ENCODE results near the gene SLC8A1.

Gene SLC8A1

DNA sequence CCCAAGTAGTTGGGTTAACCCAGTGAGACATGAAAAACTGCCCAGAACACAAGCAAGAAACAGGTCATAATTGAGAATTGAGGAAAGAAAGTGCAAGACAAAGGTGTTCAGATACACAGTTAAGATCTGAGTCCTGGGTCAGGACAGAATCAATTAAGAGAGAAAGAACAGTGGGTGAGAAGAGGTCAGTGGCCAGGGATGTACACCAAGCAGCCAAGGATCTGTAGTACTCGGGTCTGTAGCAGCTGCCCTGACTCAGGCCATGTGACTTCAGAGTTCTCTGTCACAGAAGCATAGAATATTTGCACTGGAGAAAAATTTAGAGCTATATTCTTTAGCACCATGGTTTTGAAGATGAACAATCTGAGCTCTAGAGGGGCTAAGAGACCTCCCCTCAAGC is 141.6 kb downstream of the SLC8A1 start:
- DNase-seq (ENCODE audit: low read depth in 2 of 2): no peak

DNA sequence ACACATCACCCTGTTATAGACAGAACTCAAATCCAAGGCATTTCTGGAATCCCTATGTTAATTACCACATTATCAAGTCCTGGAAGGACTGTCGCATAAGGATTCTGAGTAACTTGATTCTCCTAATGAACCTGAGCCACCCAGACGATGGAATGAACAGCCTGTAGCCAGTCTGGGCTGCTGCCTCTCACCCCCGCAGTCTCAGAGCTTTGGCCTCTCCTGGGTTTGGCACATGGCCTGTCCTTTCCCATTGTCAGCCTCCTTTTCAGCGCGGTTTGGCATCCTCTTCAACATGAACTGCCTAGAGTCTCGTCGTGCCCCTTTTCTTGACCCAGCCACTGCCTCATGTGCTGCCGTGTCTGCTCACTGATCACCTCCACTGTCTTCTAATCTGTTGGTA is 147.6 kb downstream of the SLC8A1 start:
- no peak for DNase-seq (ENCODE audit: low read depth in 2 of 2)

GRCh38 chr2:40303746-40304145 is 148.1 kb downstream of the SLC8A1 start:
- DNase-seq (ENCODE audit: low read depth in 2 of 2): no peak

DNA sequence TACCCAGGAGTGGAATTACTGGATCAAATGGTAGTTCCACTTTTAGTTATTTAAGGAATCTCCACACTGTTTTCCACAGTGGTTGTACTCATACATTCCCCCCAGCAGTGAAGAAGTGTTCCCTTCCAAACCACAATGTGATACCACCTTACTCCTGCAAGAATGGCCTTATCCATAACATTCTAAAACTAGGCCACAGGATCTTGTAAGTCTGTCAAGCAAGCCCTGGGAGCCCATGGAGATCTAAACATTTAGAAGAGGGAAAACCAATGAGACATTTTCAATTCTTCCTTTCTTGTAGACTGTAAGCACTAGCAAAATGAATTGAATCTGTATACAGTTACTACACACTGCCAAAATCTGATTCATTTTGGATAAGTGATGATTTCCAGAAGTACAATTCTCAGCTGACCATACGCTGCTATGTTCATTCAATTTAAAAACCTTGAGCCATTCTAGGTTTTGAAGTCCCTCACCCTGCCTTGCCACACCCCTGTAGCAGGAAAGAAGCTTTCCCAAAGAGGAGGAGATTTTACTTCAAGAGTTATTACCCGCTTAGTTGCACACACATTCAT is 149.1 kb downstream of the SLC8A1 start:
- DNase-seq (ENCODE audit: low read depth in 2 of 2): no peak

DNA sequence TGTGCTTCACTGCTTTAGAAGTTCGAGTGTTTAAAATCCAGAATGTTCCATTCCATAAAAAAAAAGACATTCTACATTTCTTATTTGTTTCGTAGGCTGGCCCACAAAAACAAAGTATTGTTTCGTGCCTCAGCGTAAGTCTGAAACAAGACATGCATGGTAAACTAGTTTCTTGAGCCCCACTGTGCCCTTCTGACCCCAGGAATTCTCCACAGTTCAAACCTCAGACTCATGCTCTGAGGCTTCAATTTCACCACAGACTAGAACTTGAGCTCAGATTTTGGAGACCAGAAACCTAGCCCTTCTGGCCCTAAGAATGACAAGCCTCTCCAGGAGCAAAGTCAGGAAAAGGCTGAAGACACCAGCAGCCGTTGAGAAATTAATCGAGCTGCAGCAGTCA is 151.5 kb downstream of the SLC8A1 start:
- DNase-seq (ENCODE audit: low read depth in 2 of 2): no peak

DNA sequence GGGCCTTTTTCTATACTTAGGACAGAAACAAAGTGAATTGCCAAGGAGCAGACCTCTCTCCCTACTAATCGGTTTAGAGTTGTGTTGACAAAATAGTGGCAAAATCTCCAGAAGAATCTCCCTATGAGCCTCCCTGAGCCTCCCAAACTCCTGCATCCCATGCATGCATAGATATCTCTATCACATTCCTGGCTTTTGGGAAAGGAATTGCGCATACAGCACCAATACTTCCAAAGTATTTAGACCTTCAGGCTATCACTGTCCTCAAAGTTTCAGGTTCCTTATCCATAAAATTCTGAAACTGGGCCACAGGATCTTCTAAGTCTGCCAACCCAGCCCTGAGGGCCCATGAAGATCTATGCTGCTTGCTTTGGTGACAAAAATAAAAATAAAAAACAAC is 152.1 kb downstream of the SLC8A1 start:
- DNase-seq (ENCODE audit: low read depth in 2 of 2): no peak

DNA sequence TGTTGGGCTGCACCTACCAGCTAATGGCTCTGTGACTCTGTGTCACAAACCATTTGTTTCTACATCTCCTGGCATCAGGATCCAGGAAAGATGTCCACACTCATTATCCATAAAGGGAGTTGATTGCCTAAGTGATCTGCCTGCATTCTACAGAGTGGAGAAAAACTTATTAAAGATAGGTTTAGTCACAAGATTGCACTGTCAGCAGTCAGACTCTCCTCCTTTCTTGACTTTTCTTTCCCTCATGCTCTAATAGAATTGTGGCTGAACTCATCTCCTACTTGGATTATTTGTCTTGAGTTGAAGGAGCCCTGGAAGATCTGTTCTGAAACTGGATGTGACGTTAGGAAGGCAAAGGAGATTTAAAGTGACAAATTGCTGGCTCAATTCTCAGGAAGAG is 152.7 kb downstream of the SLC8A1 start:
- DNase-seq (ENCODE audit: low read depth in 2 of 2): no peak

DNA sequence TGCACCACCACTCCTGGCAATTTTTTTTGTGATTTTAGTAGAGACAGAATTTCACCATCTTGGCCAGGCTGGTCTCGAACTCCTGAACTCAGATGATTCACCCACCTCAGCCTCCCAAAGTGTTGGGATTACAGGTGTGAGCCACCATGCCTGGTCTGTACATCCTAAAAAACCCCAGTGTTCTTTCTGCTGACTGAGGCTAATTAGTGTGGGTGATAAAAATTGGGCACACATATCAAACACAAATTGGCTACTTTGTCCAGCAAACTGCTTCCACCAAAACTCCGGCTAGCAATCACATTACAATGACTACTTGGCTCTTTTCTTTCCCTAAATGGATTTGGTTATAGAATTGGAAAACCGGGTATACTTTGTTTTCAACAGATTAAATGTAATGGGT is 153.9 kb downstream of the SLC8A1 start:
- no peak for DNase-seq (ENCODE audit: low read depth in 2 of 2)

GRCh38 chr2:40292291-40292690 is 159.6 kb downstream of the SLC8A1 start:
- no peak for DNase-seq (ENCODE audit: low read depth in 2 of 2)

DNA sequence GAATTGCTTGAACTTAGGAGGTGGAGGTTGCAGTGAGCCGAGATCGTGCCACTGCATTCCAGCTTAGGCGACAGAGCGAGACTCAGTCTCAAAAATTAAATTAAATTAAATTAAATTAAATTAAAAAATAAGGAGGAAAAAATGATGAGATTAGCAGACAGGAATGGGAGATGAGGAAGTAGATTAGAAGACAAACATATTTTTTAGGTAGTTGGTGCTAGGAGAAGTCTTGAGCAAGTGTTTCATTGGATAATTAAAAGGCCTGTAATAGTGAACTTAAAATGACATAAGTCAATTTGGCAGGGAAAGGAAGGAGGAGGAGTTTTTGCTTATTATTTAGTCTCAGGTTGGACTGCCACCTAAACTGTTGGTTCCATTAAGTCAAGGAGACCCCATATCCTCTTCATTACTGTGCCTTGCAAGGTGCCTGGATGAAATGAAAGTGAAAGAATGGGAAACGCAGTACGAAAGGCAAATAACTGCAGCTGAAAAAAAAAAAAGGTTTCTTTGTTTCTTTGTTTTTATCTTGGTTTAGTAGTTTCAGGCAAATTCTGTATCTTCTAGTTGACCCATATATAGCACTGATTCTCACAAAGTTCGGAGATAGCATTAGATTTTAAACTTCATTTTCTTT is 162.0 kb downstream of the SLC8A1 start:
- no peak for DNase-seq (ENCODE audit: low read depth in 2 of 2)

DNA sequence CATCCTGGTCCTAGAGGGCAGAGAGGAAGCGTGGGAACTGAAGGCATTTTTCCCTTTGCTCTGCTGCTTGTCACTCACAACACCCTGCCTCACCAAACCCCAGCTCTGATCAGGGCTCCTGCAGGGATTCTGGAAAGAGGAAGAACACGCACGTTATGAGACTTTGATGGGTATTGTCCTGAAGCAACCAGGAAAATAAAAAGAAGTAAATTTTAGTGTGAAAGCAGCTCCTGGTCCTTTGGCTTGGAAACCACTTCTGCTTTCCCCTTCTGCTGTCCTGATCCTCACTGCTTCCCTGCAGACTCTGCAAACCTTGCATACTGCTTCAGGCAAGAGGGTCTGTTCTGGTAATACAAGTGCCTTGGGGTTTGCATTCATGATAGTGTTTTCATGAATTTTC is 164.1 kb downstream of the SLC8A1 start:
- no peak for DNase-seq (ENCODE audit: low read depth in 2 of 2)

- DNase-seq (ENCODE audit: low read depth in 2 of 2): no peak
These were observed 164.7 kb downstream of the SLC8A1 start for GRCh38 chr2:40287195-40287594.

DNA sequence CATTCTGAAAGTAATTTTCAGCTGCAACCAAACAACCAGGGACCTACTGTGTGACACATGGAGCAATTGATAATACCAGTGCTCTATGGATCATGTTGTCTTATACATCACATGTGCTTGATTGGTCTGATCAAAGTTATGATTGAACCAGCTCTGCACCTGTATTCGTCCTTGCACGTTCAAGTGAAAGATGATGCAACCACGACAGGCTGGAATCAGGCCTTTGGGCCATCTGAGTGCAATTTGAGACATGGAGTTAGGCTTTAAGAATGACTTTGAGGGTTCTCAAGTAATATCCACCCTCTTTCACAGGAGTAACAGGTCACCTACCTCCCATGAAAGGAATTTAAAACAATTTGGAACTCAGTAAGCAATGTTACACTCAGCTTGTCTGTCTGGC is 165.2 kb downstream of the SLC8A1 start:
- DNase-seq (ENCODE audit: low read depth in 2 of 2): no peak

- no peak for DNase-seq (ENCODE audit: low read depth in 2 of 2)
These were observed 166.5 kb downstream of the SLC8A1 start for GRCh38 chr2:40285391-40285790.

DNA sequence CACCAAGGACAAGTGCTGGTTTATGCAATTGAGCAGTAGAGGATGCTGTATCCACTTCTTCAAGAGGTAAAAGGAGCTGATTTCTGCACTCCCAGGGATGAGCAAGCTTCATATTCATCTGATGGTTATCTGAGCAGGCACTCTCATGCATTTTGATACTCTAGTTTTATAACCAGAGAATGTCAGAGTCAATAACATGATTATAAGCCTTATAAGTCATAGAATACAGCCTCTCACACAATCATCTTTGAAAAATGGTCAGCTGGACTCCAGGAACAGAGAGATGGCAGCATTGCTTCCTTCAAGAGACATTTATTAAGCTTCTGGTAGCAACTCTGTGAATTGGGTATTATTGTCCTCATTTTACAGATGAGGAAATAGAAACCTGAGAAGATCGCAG is 167.1 kb downstream of the SLC8A1 start:
- DNase-seq (ENCODE audit: low read depth in 2 of 2): no peak

GRCh38 chr2:40283111-40283909 is 168.6 kb downstream of the SLC8A1 start:
- DNase-seq (ENCODE audit: low read depth in 2 of 2): no peak

DNA sequence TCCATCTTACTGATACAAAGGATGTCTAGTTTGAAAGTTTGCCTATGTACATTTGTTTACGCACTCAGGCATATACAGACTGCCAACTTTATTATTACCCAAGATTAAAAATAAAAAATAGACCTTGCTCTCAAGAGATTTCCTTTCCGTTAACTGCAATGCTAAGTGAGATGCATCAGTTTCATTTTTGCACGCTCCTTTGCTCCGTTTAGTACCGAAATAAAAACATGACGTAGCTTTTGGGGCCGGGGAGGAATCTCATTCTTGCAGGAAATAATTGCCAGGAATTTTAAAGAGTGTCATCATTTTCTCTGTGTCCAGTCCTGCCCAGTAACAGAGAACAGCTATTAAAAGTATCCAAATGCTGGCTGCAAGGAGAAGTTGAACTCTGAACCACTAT is 169.5 kb downstream of the SLC8A1 start:
- DNase-seq (ENCODE audit: low read depth in 2 of 2): no peak

GRCh38 chr2:40281021-40281940 is 170.6 kb downstream of the SLC8A1 start:
- no peak for DNase-seq (ENCODE audit: low read depth in 2 of 2)

- no peak for DNase-seq (ENCODE audit: low read depth in 2 of 2)
These were observed 172.4 kb downstream of the SLC8A1 start for GRCh38 chr2:40279482-40279881.

DNA sequence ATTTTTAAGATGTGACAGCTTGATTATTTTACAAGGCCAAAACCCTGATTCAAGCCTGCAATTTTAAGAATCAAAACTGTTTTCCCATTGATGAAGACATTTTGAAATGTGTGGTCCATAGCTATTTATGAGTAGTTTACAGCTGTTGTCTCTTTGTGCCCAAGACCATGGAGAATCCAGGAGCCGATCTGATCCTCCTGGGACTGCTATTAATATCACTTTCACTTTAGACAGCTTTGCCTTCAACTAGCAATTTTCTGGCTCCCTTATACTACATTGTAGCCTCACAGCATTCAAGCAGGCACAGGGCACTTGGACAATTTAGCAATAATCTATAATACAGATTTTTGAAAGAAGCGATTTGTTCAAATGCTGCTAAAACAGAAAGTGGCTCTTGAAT is 172.9 kb downstream of the SLC8A1 start:
- DNase-seq (ENCODE audit: low read depth in 2 of 2): no peak

- no peak for DNase-seq (ENCODE audit: low read depth in 2 of 2)
These were observed 175.8 kb downstream of the SLC8A1 start for GRCh38 chr2:40276076-40276475.

- no peak for DNase-seq (ENCODE audit: low read depth in 2 of 2)
These were observed 177.6 kb downstream of the SLC8A1 start for GRCh38 chr2:40274270-40274669.
